ENCODE data around the gene SRCAP. TPM values are rescaled to one million over a fixed set of nuclear protein-coding genes. Genes with fewer than 3 reads are reported as not detected.
A peak's percentile ranks its signal among the peaks of the same experiment; 100 is the strongest.

Gene SRCAP
- total RNA-seq, 1 donor from 2014 or later: 60.1 TPM

DNA sequence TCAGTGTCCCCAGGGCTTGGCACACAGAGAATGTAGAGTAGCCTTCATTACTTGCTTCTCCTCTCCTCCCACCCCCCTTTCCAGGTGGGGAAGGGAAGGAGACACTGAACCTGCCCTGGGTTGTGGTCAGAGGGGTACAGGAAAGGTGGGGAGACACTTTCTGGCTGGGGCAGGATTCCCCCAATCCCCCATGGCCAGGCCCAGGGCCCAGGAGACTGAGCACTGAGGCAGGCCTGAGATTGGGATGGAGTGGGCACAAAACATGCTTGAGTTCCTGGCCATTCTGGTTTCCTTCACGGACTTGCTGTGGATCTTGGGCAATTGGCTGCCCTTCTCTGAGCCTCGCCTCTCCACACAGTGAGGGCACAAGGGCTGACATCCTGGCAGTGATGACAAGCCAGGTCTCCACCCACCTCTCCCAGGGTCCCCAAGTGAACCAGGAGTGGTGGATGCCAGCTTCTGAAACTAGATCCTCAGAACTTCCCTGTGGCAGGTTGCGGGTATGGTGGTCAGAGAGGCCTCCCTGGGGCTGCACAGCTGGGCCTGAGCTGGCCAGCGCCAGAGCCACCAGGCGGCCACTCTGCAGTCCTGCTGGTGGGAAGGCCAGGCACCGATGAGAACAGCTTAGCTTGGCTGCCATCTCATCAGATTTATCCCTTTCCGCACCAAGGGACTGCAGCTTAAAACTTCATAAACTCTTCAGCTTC is 78.8 kb downstream of the SRCAP start:
- peaks cover 22% of the 10 kb centered on the region for H3K9me3 Mint-ChIP-seq (ENCODE audit: unreplicated experiment)
- H3K27ac Mint-ChIP-seq (ENCODE audit: unreplicated experiment): peak overlapping the region; percentile 81
- peaks cover 12% of the 10 kb centered on the region for H3K4me1 Mint-ChIP-seq (ENCODE audit: low read depth, unreplicated experiment)
- peak overlapping the region; percentile 96 for H3K4me3 Mint-ChIP-seq (ENCODE audit: unreplicated experiment)
- TF ChIP-seq, protein P1, sequence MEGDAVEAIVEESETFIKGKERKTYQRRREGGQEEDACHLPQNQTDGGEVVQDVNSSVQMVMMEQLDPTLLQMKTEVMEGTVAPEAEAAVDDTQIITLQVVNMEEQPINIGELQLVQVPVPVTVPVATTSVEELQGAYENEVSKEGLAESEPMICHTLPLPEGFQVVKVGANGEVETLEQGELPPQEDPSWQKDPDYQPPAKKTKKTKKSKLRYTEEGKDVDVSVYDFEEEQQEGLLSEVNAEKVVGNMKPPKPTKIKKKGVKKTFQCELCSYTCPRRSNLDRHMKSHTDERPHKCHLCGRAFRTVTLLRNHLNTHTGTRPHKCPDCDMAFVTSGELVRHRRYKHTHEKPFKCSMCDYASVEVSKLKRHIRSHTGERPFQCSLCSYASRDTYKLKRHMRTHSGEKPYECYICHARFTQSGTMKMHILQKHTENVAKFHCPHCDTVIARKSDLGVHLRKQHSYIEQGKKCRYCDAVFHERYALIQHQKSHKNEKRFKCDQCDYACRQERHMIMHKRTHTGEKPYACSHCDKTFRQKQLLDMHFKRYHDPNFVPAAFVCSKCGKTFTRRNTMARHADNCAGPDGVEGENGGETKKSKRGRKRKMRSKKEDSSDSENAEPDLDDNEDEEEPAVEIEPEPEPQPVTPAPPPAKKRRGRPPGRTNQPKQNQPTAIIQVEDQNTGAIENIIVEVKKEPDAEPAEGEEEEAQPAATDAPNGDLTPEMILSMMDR (IDR thresholded peaks at IDR 0.05; ENCODE audit: partially characterized antibody, unreplicated experiment): no peak
- H3K36me3 Mint-ChIP-seq (ENCODE audit: unreplicated experiment): no peaks in the 10 kb centered on the region
- no peak for DNase-seq
- H3K27me3 Mint-ChIP-seq (ENCODE audit: unreplicated experiment): peaks cover 21% of the 10 kb centered on the region

DNA sequence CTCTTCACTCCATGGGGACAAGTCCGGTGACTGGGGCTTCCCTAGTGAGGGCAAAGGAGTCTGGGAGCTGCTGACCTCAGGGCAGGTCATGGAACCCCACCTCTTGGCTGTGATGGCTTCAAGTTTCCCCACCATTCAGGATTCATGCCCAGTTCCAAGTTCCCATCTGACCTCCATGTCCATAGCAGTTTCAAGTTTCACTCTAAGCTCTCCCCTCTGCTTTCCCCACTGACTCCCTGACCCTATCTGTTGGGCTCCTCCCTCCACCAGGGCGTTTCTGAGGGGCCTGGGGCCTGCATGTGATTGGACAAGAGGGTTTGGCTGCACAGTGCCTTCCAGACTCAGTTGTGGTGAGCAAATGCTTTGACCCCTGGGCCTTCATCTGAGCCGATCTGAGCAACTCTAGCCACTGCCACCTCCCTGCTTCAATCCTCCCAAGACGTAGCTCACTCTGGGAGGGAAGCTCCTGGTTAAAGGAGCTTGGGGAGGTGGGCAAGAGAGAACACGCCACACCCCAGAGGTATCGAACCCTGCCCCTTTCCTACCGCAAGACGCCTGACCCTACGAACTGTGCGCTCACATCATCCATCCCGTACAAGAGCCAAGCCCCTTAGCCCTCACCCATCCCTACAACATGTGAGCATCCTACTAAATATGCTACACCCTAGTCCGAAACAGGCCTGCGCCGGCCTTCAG is 79.7 kb downstream of the SRCAP start:
- Mint-ChIP-seq H3K4me1 (ENCODE audit: low read depth, unreplicated experiment) (peaks cover 12% of the 10 kb centered on the region), H3K27me3 (ENCODE audit: unreplicated experiment) (peaks cover 21% of the 10 kb centered on the region), H3K4me3 (ENCODE audit: unreplicated experiment) (peak overlapping the region; percentile 5), H3K27ac (ENCODE audit: unreplicated experiment) (peak overlapping the region; percentile 53), H3K9me3 (ENCODE audit: unreplicated experiment) (peaks cover 19% of the 10 kb centered on the region), H3K36me3 (ENCODE audit: unreplicated experiment) (no peaks in the 10 kb centered on the region)
- DNase-seq: no peak
- TF ChIP-seq, protein P1 (IDR thresholded peaks at IDR 0.05; ENCODE audit: partially characterized antibody, unreplicated experiment): no peak

DNA sequence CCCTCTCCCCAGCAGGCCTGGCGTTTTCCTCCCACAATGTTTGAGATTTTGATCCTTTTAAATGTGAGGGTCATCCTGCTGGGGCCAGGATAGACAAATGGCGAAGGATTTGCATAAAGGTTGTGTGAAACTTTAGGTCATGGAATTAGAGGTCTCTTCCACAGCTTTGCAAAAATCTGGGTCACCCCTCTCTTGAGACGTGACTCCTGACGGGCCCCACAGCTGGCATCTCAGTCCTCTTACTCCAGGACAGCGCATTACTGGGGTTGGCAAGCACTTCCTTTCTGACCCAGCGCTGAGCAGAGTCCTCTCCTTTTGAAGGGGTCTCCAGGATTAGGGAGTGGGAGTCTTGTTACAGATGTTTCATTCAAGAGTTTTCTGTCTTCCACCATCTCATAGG is 80.6 kb downstream of the SRCAP start:
- H3K4me1 Mint-ChIP-seq (ENCODE audit: low read depth, unreplicated experiment): peaks cover 11% of the 10 kb centered on the region
- no peak overlapping the region for H3K4me3 Mint-ChIP-seq (ENCODE audit: unreplicated experiment)
- no peak for DNase-seq
- H3K27me3 Mint-ChIP-seq (ENCODE audit: unreplicated experiment): peaks cover 19% of the 10 kb centered on the region
- TF ChIP-seq, protein P1 (IDR thresholded peaks at IDR 0.05; ENCODE audit: partially characterized antibody, unreplicated experiment): no peak
- peaks cover 16% of the 10 kb centered on the region for H3K9me3 Mint-ChIP-seq (ENCODE audit: unreplicated experiment)
- H3K27ac Mint-ChIP-seq (ENCODE audit: unreplicated experiment): no peak overlapping the region
- no peaks in the 10 kb centered on the region for H3K36me3 Mint-ChIP-seq (ENCODE audit: unreplicated experiment)

DNA sequence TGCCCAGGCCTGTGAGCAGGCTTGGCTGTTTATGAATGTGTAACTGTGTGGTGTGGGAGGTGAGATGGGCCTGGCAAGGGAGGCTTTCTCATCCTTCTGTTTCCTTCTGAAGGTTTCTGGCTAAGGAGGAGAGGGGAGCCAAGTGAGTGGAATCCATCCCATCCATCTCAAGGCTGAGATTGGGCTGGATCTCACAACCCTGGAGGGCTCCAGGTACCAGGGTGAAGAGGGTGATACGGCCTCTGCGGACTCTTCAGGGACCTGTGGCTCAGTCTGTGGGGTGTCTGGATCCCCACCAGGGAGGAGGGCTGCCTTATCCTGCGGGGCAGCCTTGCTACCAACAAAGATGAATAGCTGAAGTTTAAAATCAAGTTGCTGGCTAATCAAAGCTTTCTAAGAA is 81.0 kb downstream of the SRCAP start:
- Mint-ChIP-seq H3K27ac (ENCODE audit: unreplicated experiment) (no peak overlapping the region), H3K27me3 (ENCODE audit: unreplicated experiment) (peaks cover 19% of the 10 kb centered on the region)
- no peak for DNase-seq

More for the DNA sequence above, 81.0 kb downstream of the SRCAP start:
- H3K36me3 Mint-ChIP-seq (ENCODE audit: unreplicated experiment): no peaks in the 10 kb centered on the region
- H3K9me3 Mint-ChIP-seq (ENCODE audit: unreplicated experiment): peaks cover 15% of the 10 kb centered on the region
- TF ChIP-seq, protein P1 (IDR thresholded peaks at IDR 0.05; ENCODE audit: partially characterized antibody, unreplicated experiment): no peak
- no peak overlapping the region for H3K4me3 Mint-ChIP-seq (ENCODE audit: unreplicated experiment)
- H3K4me1 Mint-ChIP-seq (ENCODE audit: low read depth, unreplicated experiment): peaks cover 13% of the 10 kb centered on the region
